SH-SY5Y (cell line): ENCODE results near the gene CHRNA9.

Experiments
- GATA2 ChIP-seq: IDR thresholded peaks from 2 replicates; pipeline ENCODE4 v1.6.1; 2011; ENCODE audit warnings: mild to moderate bottlenecking, low read depth, low read length
- GATA3 ChIP-seq: IDR thresholded peaks from 2 replicates; pipeline ENCODE4 v1.6.1; 2011; ENCODE audit warnings: low read depth, mild to moderate bottlenecking, low read length, moderate library complexity

CHRNA9 gene

GRCh38 chr4:40378619-40379018 lies 43.5 kb downstream of the CHRNA9 start:
- TF ChIP-seq GATA2 (no peak), GATA3 (no peak)

DNA sequence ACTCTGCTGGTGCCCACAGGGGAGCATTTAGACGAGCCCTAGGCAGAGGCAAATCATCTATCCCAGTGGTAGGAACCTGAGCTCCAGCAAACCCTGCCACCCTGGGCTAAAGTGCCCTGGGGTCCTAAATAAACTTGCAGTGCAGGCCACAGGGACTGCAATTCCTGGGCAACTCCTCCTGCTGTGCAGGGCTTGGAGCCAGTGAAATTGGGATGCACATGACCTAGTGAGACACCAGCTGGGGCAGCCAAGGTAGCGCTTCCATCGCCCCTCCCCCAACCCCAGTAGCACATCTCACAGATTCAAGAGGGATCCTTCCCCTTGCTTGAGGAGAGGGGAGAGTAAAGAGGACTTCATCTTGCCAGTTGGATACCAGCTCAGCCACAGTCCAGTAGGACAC lies 44.1 kb downstream of the CHRNA9 start:
- TF ChIP-seq GATA2 (no peak), GATA3 (no peak)

DNA sequence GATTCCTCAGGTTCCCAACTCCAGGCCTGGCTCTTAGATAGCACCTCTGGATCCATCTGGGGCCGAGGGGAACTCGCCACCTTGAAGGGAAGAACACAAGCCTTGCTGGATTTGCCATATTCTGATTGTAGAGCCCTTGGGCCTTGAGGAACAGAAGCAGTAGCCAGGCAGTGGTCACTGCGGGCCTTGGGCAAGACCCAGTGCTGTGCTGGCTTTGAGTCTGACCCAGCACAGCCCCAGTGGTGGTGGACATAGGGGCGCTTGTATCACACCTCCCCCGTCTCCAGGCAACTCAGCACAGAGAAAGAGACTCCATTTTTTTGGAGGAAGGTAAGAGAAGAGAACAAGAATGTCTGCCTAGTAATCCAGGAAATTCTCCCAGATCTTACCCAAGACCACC lies 45.5 kb downstream of the CHRNA9 start:
- TF ChIP-seq GATA3 (no peak), GATA2 (no peak)

DNA sequence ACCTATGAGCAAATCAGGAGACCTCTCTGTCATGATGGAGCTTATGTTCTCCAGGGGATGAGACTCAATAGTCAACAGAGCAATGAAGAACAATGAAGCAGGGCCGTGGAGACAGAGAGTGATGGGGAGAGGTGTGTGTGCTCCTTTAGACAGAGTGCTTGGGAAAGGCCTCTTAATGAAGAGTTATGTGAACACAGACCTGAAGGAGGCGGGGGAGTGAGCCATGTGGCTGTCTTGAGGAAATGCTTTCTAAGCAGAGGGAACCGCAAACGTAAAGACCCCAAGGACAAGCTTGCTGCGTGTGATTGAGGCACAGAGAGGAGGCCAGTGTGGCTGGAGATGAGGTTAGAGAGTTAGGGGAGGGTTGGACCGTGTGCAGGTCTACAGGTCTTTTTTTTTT lies 53.1 kb downstream of the CHRNA9 start:
- no peak for TF ChIP-seq GATA3

DNA sequence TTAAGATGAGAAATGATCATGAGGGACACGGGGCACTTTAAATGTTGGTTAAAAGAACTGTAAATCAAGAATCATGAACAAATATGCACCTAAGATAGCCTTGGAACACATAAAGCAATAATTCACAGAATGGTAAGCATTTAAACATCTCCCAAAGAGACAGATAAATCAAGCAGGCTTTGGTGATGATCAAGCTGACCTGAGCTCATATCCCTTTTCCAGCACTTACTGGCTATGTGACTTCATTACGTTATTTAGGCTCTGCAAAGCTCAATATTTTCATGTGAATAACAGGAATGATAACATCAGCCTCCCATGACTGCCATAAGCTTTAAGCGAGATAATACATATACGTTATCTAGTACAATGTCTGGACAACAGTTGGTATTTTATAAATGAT lies 54.9 kb downstream of the CHRNA9 start:
- TF ChIP-seq GATA3, result no peak
- TF ChIP-seq GATA2, result no peak

GRCh38 chr4:40394236-40394635 lies 59.1 kb downstream of the CHRNA9 start:
- TF ChIP-seq GATA3 (no peak), GATA2 (no peak)

DNA sequence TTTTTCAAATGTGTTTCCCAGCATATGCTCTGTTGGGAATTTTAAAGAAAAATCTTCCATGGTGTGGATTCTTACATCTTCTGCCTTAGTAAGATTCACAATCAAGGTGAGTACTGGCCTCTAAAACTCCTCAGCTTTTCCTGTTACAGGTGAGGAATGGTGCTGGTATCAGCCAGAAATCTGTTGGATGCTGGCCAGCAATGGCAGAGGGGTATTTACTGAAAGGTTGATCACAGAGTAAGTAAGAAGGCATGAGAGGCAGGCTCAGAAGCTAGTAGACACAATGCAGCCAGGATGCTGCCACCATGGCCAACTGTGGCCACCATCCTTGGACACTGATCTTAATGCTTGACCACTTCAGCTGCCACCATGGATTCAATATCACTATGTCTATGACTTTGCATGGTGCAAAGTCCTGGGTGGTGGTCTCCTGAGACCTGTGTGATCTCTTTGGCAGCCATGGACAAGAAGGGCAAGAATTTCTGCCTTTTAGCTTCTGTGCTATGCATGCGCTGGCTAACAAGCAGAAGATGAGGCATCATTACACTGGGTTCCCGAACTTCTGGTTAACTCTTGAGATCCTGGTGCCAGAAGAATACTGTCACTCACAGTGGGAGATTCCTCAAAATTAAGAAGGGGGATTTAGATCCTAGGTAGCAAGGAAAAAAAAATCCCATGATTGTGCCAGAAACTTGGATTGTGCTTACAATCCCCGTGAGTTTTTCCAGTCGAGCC lies 60.2 kb downstream of the CHRNA9 start:
- no peak for TF ChIP-seq GATA2
- no peak for TF ChIP-seq GATA3

- no peak for TF ChIP-seq GATA3
- no peak for TF ChIP-seq GATA2
Observed at GRCh38 chr4:40395908-40396793, 61.0 kb downstream of the CHRNA9 start.

- TF ChIP-seq GATA3, result no peak
- TF ChIP-seq GATA2, result no peak
Observed at GRCh38 chr4:40399578-40399977, 64.4 kb downstream of the CHRNA9 start.

GRCh38 chr4:40401096-40401495 lies 66.0 kb downstream of the CHRNA9 start:
- TF ChIP-seq GATA2, result no peak
- TF ChIP-seq GATA3, result no peak

GRCh38 chr4:40401631-40402030 lies 66.5 kb downstream of the CHRNA9 start:
- TF ChIP-seq GATA3 (no peak), GATA2 (no peak)

GRCh38 chr4:40402556-40402955 lies 67.4 kb downstream of the CHRNA9 start:
- TF ChIP-seq GATA2, result no peak
- TF ChIP-seq GATA3, result no peak

- TF ChIP-seq GATA3 (no peak), GATA2 (no peak)
Observed at GRCh38 chr4:40403081-40403480, 67.9 kb downstream of the CHRNA9 start.
